GM23338 (cell line): ENCODE data around the gene TP53I13. TPM values are rescaled to one million over a fixed set of nuclear protein-coding genes. Genes with fewer than 3 reads are reported as not detected.

Experiments
- ATAC-seq: fragments of 200-7000 bp; cut with Tn5 transposase; 3 replicates; pipeline ENCODE4 v1.9.1; 2020
- DNase-seq: peaks from one replicate; pipeline ENCODE4 v3.0.0-alpha.2; 2015; ENCODE audit warnings: low spot score
- H2AFZ ChIP-seq: fragments of 200-600 bp; sonication (generic); 2 replicates; pipeline ENCODE4 v1.8.0; 2016; ENCODE audit warnings: antibody characterized with exemption, mild to moderate bottlenecking, moderate library complexity
- H3F3A ChIP-seq: fragments of 200-600 bp; sonication (generic); replicated peaks from 2 replicates; pipeline ENCODE4 v1.8.0; 2017; ENCODE audit warnings: antibody characterized with exemption, mixed run types, low read depth
- H3K27ac ChIP-seq: fragments of 200-600 bp; sonication (generic); 2 replicates; pipeline ENCODE4 v1.6.1; 2016; ENCODE audit warnings: low read depth
- H3K27me3 ChIP-seq: fragments of 200-600 bp; sonication (generic); 2 replicates; pipeline ENCODE4 v1.8.0; 2016; ENCODE audit warnings: mild to moderate bottlenecking, mixed run types, moderate library complexity; ENCODE audit not compliant: insufficient read depth
- H3K36me3 ChIP-seq: fragments of 200-600 bp; sonication (generic); 2 replicates; pipeline ENCODE4 v1.8.0; 2016; ENCODE audit warnings: mild to moderate bottlenecking; ENCODE audit not compliant: insufficient read depth
- H3K4me1 ChIP-seq: fragments of 200-600 bp; sonication (generic); 2 replicates; pipeline ENCODE4 v1.8.0; 2016; ENCODE audit warnings: mild to moderate bottlenecking, moderate library complexity; ENCODE audit not compliant: insufficient read depth
- H3K4me2 ChIP-seq: fragments of 200-600 bp; sonication (generic); 2 replicates; pipeline ENCODE4 v1.7.1; 2017; ENCODE audit warnings: mixed run types
- H3K4me3 ChIP-seq: fragments of 200-600 bp; sonication (generic); 2 replicates; pipeline ENCODE4 v1.6.1; 2016; ENCODE audit warnings: mixed run types
- H3K79me2 ChIP-seq: fragments of 200-600 bp; sonication (generic); replicated peaks from 2 replicates; pipeline ENCODE4 v1.8.0; 2017; ENCODE audit warnings: mild to moderate bottlenecking; ENCODE audit not compliant: insufficient read depth
- H3K9me2 ChIP-seq: fragments of 200-600 bp; sonication (generic); 2 replicates; pipeline ENCODE4 v1.8.0; 2017; ENCODE audit not compliant: insufficient read depth
- H4K20me1 ChIP-seq: fragments of 200-600 bp; sonication (generic); replicated peaks from 2 replicates; pipeline ENCODE4 v1.8.0; 2017; ENCODE audit warnings: mild to moderate bottlenecking; ENCODE audit not compliant: insufficient read depth
- H3K27ac Mint-ChIP-seq: 2 replicates; pipeline ENCODE4 v1.8.0; 2020; ENCODE audit warnings: inconsistent platforms, mild to moderate bottlenecking, moderate library complexity, mixed read lengths
- H3K27me3 Mint-ChIP-seq: 3 replicates; pipeline ENCODE4 v1.8.0; 2022; ENCODE audit warnings: low read depth, mild to moderate bottlenecking, moderate library complexity, mixed read lengths, inconsistent platforms; ENCODE audit not compliant: insufficient read depth, poor library complexity
- H3K36me3 Mint-ChIP-seq: 3 replicates; pipeline ENCODE4 v1.8.0; 2021; ENCODE audit warnings: low read depth, mild to moderate bottlenecking, inconsistent platforms, moderate library complexity, mixed read lengths
- H3K4me1 Mint-ChIP-seq: 3 replicates; pipeline ENCODE4 v1.8.0; 2020; ENCODE audit warnings: mild to moderate bottlenecking, inconsistent platforms, mixed read lengths
- H3K4me3 Mint-ChIP-seq: 3 replicates; pipeline ENCODE4 v1.8.0; 2021; ENCODE audit warnings: moderate library complexity, mild to moderate bottlenecking, inconsistent platforms, mixed read lengths
- H3K9me3 Mint-ChIP-seq: 3 replicates; pipeline ENCODE4 v1.8.0; 2020; ENCODE audit warnings: moderate library complexity, mild to moderate bottlenecking, inconsistent platforms, mixed read lengths
- ETS1 ChIP-seq: IDR thresholded peaks from 2 replicates; pipeline ENCODE4 v1.6.1; 2016; ENCODE audit warnings: antibody characterized with exemption
- EZH2 ChIP-seq: fragments of 200-600 bp; sonication (generic); IDR thresholded peaks from one replicate; pipeline ENCODE4 v1.8.0; 2017; ENCODE audit warnings: antibody characterized with exemption, mild to moderate bottlenecking, low read depth; ENCODE audit not compliant: unreplicated experiment
- EZH2phosphoT487 ChIP-seq: fragments of 200-600 bp; sonication (generic); IDR thresholded peaks from one replicate; pipeline ENCODE4 v1.8.1; 2018; ENCODE audit warnings: antibody characterized with exemption; ENCODE audit not compliant: unreplicated experiment
- JUNB ChIP-seq: IDR thresholded peaks from one replicate; pipeline ENCODE4 v1.6.1; 2016; ENCODE audit warnings: antibody characterized with exemption; ENCODE audit not compliant: unreplicated experiment
- NANOG ChIP-seq: IDR thresholded peaks from 2 replicates; pipeline ENCODE4 v1.6.1; 2016; ENCODE audit warnings: antibody characterized with exemption, borderline replicate concordance
- POLR2AphosphoS5 ChIP-seq: IDR thresholded peaks from 2 replicates; pipeline ENCODE4 v1.6.1; 2016; ENCODE audit warnings: antibody characterized with exemption, low read depth
- REST ChIP-seq: IDR thresholded peaks from one replicate; pipeline ENCODE4 v1.6.1; 2018; ENCODE audit warnings: antibody characterized with exemption; ENCODE audit not compliant: unreplicated experiment
- STAT1 ChIP-seq: IDR thresholded peaks from one replicate; pipeline ENCODE4 v1.6.1; 2016; ENCODE audit warnings: antibody characterized with exemption; ENCODE audit not compliant: unreplicated experiment
- ZNF331 ChIP-seq: fragments of 250-450 bp; sonication (Bioruptor Pico); IDR thresholded peaks from 2 replicates; pipeline ENCODE4 v1.5.0; 2020; ENCODE audit warnings: low read depth, mild to moderate bottlenecking, moderate library complexity
- polyA plus RNA-seq: library from polyadenylated mRNA; unstranded; fragments of >200 nt; fragmentation: Nextera tagmentation; extraction: Ambion mirVana; gene quantifications from 2 replicates; pipeline ENCODE4 v1.2.1, GENCODE V29; 2016
- total RNA-seq: library from RNA; depleted of rRNA; stranded (reverse); fragments of >200 nt; shearing (Covaris generic); gene quantifications from 2 replicates; pipeline ENCODE4 v1.2.3, GENCODE V29; 2014
- TF ChIP-seq, protein P1 (sequence below), 2 experiments: fragments of 200-600 bp in 1 of 2; sonication (generic) in 1 of 2; conservative IDR thresholded peaks; 2 replicates each; pipeline versions ENCODE4 v1.5.1 to v1.6.1; 2016 to 2017; ENCODE audit warnings: antibody characterized with exemption in 2 of 2, low read depth in 2 of 2, mild to moderate bottlenecking in 2 of 2, moderate library complexity in 1 of 2
- TF ChIP-seq, protein P2 (sequence below): fragments of 250-450 bp; sonication (Bioruptor Pico); IDR thresholded peaks from 2 replicates; pipeline ENCODE4 v1.5.0; 2020; ENCODE audit warnings: mild to moderate bottlenecking, moderate library complexity

The TP53I13 gene
- total and polyA plus RNA-seq, 2 experiments from 2014 or later = 21.0 to 38.9 TPM

- Mint-ChIP-seq H3K9me3 (no peaks in the 10 kb centered on the region), H3K36me3 (peaks cover 7% of the 10 kb centered on the region; the same call in 2 of the 3 replicates), H3K4me1 (peaks cover 16% of the 10 kb centered on the region), H3K27ac (no peak overlapping the region), H3K27me3 (peaks cover 50% of the 10 kb centered on the region), H3K4me3 (peak overlapping the region; percentile 81)
- Histone ChIP-seq H2AFZ (peak overlapping the region; percentile 94), H3F3A (peaks cover 23% of the 10 kb centered on the region), H3K27ac (no peak overlapping the region), H3K4me2 (peak overlapping the region; percentile 86), H3K9me2 (no peaks in the 10 kb centered on the region), H3K27me3 (peaks cover 51% of the 10 kb centered on the region), H3K4me3 (peak overlapping the region; percentile 87), H4K20me1 (peaks cover 8% of the 10 kb centered on the region), H3K36me3 (no peaks in the 10 kb centered on the region), H3K4me1 (peaks cover 11% of the 10 kb centered on the region), H3K79me2 (no peaks in the 10 kb centered on the region)
- DNase-seq = no peak
- no peak for ATAC-seq
- TF ChIP-seq EZH2phosphoT487 = no peak
- no peak for TF ChIP-seq ZNF331 (CRISPR knock-in tag)
- TF ChIP-seq POLR2AphosphoS5 = no peak
- no peak for TF ChIP-seq ETS1
- TF ChIP-seq, protein P1, sequence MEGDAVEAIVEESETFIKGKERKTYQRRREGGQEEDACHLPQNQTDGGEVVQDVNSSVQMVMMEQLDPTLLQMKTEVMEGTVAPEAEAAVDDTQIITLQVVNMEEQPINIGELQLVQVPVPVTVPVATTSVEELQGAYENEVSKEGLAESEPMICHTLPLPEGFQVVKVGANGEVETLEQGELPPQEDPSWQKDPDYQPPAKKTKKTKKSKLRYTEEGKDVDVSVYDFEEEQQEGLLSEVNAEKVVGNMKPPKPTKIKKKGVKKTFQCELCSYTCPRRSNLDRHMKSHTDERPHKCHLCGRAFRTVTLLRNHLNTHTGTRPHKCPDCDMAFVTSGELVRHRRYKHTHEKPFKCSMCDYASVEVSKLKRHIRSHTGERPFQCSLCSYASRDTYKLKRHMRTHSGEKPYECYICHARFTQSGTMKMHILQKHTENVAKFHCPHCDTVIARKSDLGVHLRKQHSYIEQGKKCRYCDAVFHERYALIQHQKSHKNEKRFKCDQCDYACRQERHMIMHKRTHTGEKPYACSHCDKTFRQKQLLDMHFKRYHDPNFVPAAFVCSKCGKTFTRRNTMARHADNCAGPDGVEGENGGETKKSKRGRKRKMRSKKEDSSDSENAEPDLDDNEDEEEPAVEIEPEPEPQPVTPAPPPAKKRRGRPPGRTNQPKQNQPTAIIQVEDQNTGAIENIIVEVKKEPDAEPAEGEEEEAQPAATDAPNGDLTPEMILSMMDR (conservative IDR thresholded peaks at IDR 0.05; ENCODE audit: low read depth in 2 of 2) = no peak
- no peak for TF ChIP-seq EZH2
- TF ChIP-seq JUNB = no peak
- no peak for TF ChIP-seq NANOG
- TF ChIP-seq, protein P2, sequence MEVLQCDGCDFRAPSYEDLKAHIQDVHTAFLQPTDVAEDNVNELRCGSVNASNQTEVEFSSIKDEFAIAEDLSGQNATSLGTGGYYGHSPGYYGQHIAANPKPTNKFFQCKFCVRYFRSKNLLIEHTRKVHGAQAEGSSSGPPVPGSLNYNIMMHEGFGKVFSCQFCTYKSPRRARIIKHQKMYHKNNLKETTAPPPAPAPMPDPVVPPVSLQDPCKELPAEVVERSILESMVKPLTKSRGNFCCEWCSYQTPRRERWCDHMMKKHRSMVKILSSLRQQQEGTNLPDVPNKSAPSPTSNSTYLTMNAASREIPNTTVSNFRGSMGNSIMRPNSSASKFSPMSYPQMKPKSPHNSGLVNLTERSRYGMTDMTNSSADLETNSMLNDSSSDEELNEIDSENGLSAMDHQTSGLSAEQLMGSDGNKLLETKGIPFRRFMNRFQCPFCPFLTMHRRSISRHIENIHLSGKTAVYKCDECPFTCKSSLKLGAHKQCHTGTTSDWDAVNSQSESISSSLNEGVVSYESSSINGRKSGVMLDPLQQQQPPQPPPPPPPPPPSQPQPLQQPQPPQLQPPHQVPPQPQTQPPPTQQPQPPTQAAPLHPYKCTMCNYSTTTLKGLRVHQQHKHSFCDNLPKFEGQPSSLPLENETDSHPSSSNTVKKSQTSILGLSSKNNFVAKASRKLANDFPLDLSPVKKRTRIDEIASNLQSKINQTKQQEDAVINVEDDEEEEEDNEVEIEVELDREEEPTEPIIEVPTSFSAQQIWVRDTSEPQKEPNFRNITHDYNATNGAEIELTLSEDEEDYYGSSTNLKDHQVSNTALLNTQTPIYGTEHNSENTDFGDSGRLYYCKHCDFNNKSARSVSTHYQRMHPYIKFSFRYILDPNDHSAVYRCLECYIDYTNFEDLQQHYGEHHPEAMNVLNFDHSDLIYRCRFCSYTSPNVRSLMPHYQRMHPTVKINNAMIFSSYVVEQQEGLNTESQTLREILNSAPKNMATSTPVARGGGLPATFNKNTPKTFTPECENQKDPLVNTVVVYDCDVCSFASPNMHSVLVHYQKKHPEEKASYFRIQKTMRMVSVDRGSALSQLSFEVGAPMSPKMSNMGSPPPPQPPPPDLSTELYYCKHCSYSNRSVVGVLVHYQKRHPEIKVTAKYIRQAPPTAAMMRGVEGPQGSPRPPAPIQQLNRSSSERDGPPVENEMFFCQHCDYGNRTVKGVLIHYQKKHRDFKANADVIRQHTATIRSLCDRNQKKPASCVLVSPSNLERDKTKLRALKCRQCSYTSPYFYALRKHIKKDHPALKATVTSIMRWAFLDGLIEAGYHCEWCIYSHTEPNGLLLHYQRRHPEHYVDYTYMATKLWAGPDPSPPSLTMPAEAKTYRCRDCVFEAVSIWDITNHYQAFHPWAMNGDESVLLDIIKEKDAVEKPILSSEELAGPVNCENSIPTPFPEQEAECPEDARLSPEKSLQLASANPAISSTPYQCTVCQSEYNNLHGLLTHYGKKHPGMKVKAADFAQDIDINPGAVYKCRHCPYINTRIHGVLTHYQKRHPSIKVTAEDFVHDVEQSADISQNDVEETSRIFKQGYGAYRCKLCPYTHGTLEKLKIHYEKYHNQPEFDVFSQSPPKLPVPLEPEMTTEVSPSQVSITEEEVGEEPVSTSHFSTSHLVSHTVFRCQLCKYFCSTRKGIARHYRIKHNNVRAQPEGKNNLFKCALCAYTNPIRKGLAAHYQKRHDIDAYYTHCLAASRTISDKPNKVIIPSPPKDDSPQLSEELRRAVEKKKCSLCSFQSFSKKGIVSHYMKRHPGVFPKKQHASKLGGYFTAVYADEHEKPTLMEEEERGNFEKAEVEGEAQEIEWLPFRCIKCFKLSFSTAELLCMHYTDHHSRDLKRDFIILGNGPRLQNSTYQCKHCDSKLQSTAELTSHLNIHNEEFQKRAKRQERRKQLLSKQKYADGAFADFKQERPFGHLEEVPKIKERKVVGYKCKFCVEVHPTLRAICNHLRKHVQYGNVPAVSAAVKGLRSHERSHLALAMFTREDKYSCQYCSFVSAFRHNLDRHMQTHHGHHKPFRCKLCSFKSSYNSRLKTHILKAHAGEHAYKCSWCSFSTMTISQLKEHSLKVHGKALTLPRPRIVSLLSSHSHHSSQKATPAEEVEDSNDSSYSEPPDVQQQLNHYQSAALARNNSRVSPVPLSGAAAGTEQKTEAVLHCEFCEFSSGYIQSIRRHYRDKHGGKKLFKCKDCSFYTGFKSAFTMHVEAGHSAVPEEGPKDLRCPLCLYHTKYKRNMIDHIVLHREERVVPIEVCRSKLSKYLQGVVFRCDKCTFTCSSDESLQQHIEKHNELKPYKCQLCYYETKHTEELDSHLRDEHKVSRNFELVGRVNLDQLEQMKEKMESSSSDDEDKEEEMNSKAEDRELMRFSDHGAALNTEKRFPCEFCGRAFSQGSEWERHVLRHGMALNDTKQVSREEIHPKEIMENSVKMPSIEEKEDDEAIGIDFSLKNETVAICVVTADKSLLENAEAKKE (CRISPR knock-in tag) = no peak
- no peak for TF ChIP-seq STAT1
- no peak for TF ChIP-seq REST
Measured at GRCh38 chr17:29569245-29569950, 897 bp downstream of the TP53I13 start.
